ENCODE measurements around the gene MT1HL1. TPM values are rescaled to one million over a fixed set of nuclear protein-coding genes. Genes with fewer than 3 reads are reported as not detected.

The MT1HL1 gene
- total RNA-seq, 2 donors from 2014 or later: not detected

GRCh38 chr1:237018896-237019295 is 14.7 kb upstream of the MT1HL1 start:
- intact Hi-C loops (cut with DNase I): no loop called here
- no peak overlapping the region for H3K9ac ChIP-seq (ENCODE audit: low read depth in 2 of 2, low read length in 2 of 2)
- H3K9me3 ChIP-seq: no peaks in the 10 kb centered on the region
- no peak overlapping the region for H3K4me3 ChIP-seq
- no peaks in the 10 kb centered on the region for H3K27me3 ChIP-seq
- DNase-seq: no peak
- H3K27ac ChIP-seq: no peak overlapping the region
- TF ChIP-seq CTCF (IDR thresholded peaks at IDR 0.05): no peak
- no peaks in the 10 kb centered on the region for H3K4me1 ChIP-seq
- H3K36me3 ChIP-seq: no peaks in the 10 kb centered on the region

- Histone ChIP-seq H3K36me3 (no peaks in the 10 kb centered on the region), H3K4me3 (no peak overlapping the region), H3K27ac (no peak overlapping the region), H3K27me3 (no peaks in the 10 kb centered on the region), H3K9ac (ENCODE audit: low read depth in 2 of 2, low read length in 2 of 2) (no peak overlapping the region), H3K9me3 (no peaks in the 10 kb centered on the region), H3K4me1 (no peaks in the 10 kb centered on the region)
- no peak for TF ChIP-seq CTCF (IDR thresholded peaks at IDR 0.05)
- DNase-seq: no peak
- intact Hi-C loops (cut with DNase I): no loop called here
These were observed 12.4 kb upstream of the MT1HL1 start for GRCh38 chr1:237016626-237017025.

DNA sequence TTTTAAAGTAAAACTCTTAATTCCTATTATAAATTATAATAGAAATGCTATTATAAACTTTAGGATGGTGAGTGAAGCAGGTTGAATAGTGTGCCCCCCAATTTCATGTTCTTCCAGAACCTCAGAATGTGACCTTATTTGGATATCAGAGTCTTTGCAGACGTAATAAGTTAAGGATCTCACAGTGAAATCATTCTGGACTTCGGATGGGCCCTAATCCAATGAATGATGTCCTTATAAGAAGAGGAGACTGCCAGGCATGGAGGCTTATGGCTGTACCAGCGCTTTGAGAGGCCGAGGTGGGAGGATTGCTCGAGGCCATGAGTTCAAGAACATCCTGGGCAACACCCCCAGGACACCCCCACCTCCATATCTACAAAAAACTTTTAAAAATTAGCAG is 9.4 kb upstream of the MT1HL1 start:
- Histone ChIP-seq H3K9me3 (no peaks in the 10 kb centered on the region), H3K4me1 (no peaks in the 10 kb centered on the region), H3K27ac (no peak overlapping the region), H3K9ac (ENCODE audit: low read depth in 2 of 2, low read length in 2 of 2) (no peak overlapping the region), H3K36me3 (no peaks in the 10 kb centered on the region), H3K4me3 (no peak overlapping the region), H3K27me3 (no peaks in the 10 kb centered on the region)
- no peak for DNase-seq
- TF ChIP-seq CTCF (IDR thresholded peaks at IDR 0.05): no peak
- intact Hi-C loops (cut with DNase I): no loop called here

- H3K9me3 ChIP-seq: no peaks in the 10 kb centered on the region
- H3K27me3 ChIP-seq: no peaks in the 10 kb centered on the region
- H3K36me3 ChIP-seq: no peaks in the 10 kb centered on the region
- intact Hi-C loops (cut with DNase I): no loop called here
- DNase-seq: peak; percentile 24
- H3K4me1 ChIP-seq: no peaks in the 10 kb centered on the region
- H3K4me3 ChIP-seq: no peak overlapping the region
- TF ChIP-seq CTCF (IDR thresholded peaks at IDR 0.05): no peak
- H3K9ac ChIP-seq (ENCODE audit: low read depth in 2 of 2, low read length in 2 of 2): no peak overlapping the region
- H3K27ac ChIP-seq: no peak overlapping the region
These were observed 8.6 kb upstream of the MT1HL1 start for GRCh38 chr1:237012788-237013383.

DNA sequence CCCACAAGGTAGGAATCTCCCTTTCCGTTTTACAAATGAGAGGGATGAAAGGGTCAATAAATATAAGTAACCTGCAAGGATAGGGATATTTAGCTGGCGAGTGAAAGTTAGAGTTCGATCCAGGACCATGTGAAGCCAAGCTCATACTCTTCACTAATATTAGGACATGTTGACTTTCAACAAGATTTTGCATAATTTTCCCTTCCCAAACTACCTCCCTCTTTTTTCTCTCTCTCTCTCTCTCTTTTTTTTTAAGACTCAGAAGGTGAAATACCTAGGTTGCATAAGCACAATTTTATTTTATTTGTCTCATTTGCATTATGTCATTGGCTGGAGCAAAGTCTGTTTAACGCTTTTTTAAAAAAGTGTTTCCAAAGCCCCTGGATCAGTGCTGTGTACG is 8.1 kb upstream of the MT1HL1 start:
- no peak overlapping the region for H3K27ac ChIP-seq
- intact Hi-C loops (cut with DNase I): no loop called here

More for the DNA sequence above, 8.1 kb upstream of the MT1HL1 start:
- H3K36me3 ChIP-seq: no peaks in the 10 kb centered on the region
- TF ChIP-seq CTCF (IDR thresholded peaks at IDR 0.05): no peak
- H3K9me3 ChIP-seq: no peaks in the 10 kb centered on the region
- no peaks in the 10 kb centered on the region for H3K4me1 ChIP-seq
- no peak for DNase-seq
- H3K4me3 ChIP-seq: no peak overlapping the region
- H3K9ac ChIP-seq (ENCODE audit: low read depth in 2 of 2, low read length in 2 of 2): no peak overlapping the region
- H3K27me3 ChIP-seq: no peaks in the 10 kb centered on the region
